Left lung (tissue), 10 donors: Measurements from ENCODE around the gene QRICH2. TPM values are rescaled to one million over a fixed set of nuclear protein-coding genes. Genes with fewer than 3 reads are reported as not detected.
A peak's percentile ranks its signal among the peaks of the same experiment; 100 is the strongest.
"Not testable (repeated sequence)": the region's sequence is repeated elsewhere in the genome, so short reads cannot be mapped to it uniquely, and the experiment has no call there.

Experiments used
- ATAC-seq: fragments of 200-7000 bp; cut with Tn5 transposase; one replicate; pipeline ENCODE4 v1.9.1; 2020; ENCODE audit warnings: moderate library complexity
- DNase-seq, 4 donors: peaks; one replicate each; pipeline ENCODE4 v3.0.0-alpha.2; 2013 to 2020
- H3K27ac ChIP-seq, 2 donors: fragments of 200-600 bp; sonication (generic) in 1 of 2; one replicate each; pipeline versions ENCODE4 v1.5.0 to v1.8.0; 2020 to 2021
- H3K27me3 ChIP-seq, 2 donors: fragments of 200-600 bp; sonication (generic) in 1 of 2; one replicate each; pipeline versions ENCODE4 v1.5.0 to v1.8.0; 2020 to 2021
- H3K36me3 ChIP-seq, 2 donors: fragments of 200-600 bp; sonication (generic) in 1 of 2; one replicate each; pipeline versions ENCODE4 v1.5.0 to v1.8.0; 2020 to 2021
- H3K4me1 ChIP-seq, 2 donors: fragments of 200-600 bp; one replicate each; pipeline ENCODE4 v1.8.0; 2021
- H3K4me3 ChIP-seq, 2 donors: fragments of 200-600 bp; sonication (generic) in 1 of 2; one replicate each; pipeline versions ENCODE4 v1.5.0 to v1.8.0; 2020 to 2021; ENCODE audit warnings: mild to moderate bottlenecking in 1 of 2
- H3K9me3 ChIP-seq, 2 donors: fragments of 200-600 bp; sonication (generic) in 1 of 2; one replicate each; pipeline versions ENCODE4 v1.5.0 to v1.8.0; 2020 to 2021
- intact Hi-C, 2 donors: fragments of 100-400 bp; cut with DNase I; formaldehyde crosslinking; loops; one replicate each; pipeline versions ENCODE4 v1.11.2 to v1.14.2; 2022
- polyA plus RNA-seq, 6 donors: library from polyadenylated mRNA; unstranded; fragments of 120-200 nt; gene quantifications; one replicate each; pipeline ENCODE4 v1.2.1, GENCODE V29; 2013; ENCODE audit not compliant: insufficient read length in 6 of 6
- total RNA-seq, 2 donors: library from RNA; stranded (reverse); fragmentation: NEBNext Ultra II Directional; extraction: Animal tissue kit (Norgen Biotek cat#: 25700); gene quantifications; one replicate each; pipeline ENCODE4 v1.2.1, GENCODE V29; 2021
- TF ChIP-seq, protein P1 (sequence below), 2 donors: fragments of 200-600 bp; sonication (generic) in 1 of 2; IDR thresholded peaks; one replicate each; pipeline versions ENCODE4 v1.5.0 to v1.8.0; 2021; ENCODE audit warnings: antibody characterized with exemption in 2 of 2
- donor health status: DM: no; HTN: yes; CAD: no.
- donor health status: DM: no; HTN: no; CAD: no.

Gene QRICH2
- total and polyA plus RNA-seq, 8 donors = 2.8 to 10.6 (median 7.5) TPM

DNA sequence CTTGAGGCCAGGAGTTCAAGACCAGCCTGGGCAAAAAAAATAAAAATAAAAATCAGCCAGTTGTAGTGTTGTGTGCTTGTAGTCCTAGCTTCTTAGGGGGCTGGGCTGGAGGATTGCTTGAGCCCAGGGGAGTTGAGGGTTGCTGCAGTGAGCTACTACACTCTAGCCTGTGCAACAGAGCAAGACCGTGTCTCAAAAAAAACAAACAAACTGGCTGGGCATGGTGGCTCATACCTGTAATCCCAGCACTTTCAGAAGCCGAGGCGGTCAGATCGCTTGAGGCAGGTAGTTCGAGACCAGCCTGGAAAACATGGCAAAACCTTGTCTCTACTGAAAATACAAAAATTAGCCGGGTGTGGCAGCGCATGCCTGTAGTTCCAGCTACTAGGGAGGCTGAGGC, 47.9 kb downstream of the QRICH2 start:
- ATAC-seq = no peak
- H3K27ac ChIP-seq = no peak overlapping the region
- peaks cover 18 to 54% of the 10 kb centered on the region in 2 donors for H3K4me1 ChIP-seq

DNA sequence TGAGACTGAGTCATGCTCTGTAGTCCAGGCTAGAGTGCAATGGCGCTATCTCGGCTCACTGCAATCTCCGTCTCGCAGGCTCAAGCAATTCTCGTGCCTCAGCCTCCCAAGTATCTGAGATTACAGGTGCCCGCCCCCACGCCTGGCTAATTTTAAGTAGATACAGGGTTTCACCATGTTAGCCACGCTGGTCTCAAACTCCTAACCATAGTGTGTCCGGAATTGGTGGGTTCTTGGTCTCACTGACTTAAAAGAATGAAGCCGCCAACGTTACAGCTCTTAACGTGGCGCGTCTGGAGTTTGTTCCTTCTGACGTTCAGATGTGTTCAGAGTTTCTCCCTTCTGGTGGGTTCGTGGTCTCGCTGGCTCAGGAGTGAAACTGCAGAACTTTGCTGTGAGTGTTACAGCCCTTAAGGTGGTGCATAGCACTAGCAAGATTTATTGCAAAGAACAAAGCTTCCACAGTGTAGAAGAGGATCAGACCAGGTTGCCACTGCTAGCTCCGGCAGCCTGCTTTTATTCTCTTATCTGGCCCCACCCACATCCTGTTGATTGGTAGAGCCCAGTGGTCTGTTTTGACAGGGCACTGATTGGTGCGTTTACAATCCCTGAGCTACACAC, 51.5 kb downstream of the QRICH2 start:
- peaks cover 0 to 46% of the 10 kb centered on the region in 2 donors for H3K4me1 ChIP-seq
- H3K4me3 ChIP-seq, H3K27ac ChIP-seq, intact Hi-C loops, H3K9me3 ChIP-seq, ATAC-seq, H3K36me3 ChIP-seq, H3K27me3 ChIP-seq: not testable (repeated sequence)
- DNase-seq = peak in 1 of 4 donors; percentile 18

More for the DNA sequence above, 47.9 kb downstream of the QRICH2 start:
- no peak overlapping the region for H3K4me3 ChIP-seq
- TF ChIP-seq, protein P1, sequence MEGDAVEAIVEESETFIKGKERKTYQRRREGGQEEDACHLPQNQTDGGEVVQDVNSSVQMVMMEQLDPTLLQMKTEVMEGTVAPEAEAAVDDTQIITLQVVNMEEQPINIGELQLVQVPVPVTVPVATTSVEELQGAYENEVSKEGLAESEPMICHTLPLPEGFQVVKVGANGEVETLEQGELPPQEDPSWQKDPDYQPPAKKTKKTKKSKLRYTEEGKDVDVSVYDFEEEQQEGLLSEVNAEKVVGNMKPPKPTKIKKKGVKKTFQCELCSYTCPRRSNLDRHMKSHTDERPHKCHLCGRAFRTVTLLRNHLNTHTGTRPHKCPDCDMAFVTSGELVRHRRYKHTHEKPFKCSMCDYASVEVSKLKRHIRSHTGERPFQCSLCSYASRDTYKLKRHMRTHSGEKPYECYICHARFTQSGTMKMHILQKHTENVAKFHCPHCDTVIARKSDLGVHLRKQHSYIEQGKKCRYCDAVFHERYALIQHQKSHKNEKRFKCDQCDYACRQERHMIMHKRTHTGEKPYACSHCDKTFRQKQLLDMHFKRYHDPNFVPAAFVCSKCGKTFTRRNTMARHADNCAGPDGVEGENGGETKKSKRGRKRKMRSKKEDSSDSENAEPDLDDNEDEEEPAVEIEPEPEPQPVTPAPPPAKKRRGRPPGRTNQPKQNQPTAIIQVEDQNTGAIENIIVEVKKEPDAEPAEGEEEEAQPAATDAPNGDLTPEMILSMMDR (IDR thresholded peaks at IDR 0.05) = no peak
- no peaks in the 10 kb centered on the region for H3K36me3 ChIP-seq
- H3K27me3 ChIP-seq = no peaks in the 10 kb centered on the region
- intact Hi-C loops = no loop called here
- no peaks in the 10 kb centered on the region for H3K9me3 ChIP-seq
- peak in 2 of 4 donors; percentile 7 to 11 for DNase-seq

- no peaks in the 10 kb centered on the region for H3K9me3 ChIP-seq
- H3K27me3 ChIP-seq = no peaks in the 10 kb centered on the region
- no peak overlapping the region for H3K4me3 ChIP-seq
- ATAC-seq (no peak), DNase-seq (no peak)
- intact Hi-C loops = no loop called here
- H3K27ac ChIP-seq = no peak overlapping the region
- no peaks in the 10 kb centered on the region for H3K36me3 ChIP-seq
- TF ChIP-seq, protein P1 (IDR thresholded peaks at IDR 0.05) = no peak
- peaks cover 0 to 47% of the 10 kb centered on the region in 2 donors for H3K4me1 ChIP-seq
Observed at GRCh38 chr17:76255801-76256429, 52.2 kb downstream of the QRICH2 start.

- H3K9me3 ChIP-seq = no peaks in the 10 kb centered on the region
- H3K4me1 ChIP-seq = peaks cover 0 to 38% of the 10 kb centered on the region in 2 donors
- H3K4me3 ChIP-seq = no peak overlapping the region
- intact Hi-C loops = no loop called here
- no peaks in the 10 kb centered on the region for H3K36me3 ChIP-seq
- H3K27me3 ChIP-seq = no peaks in the 10 kb centered on the region
- ATAC-seq (no peak), DNase-seq (no peak)
- no peak overlapping the region for H3K27ac ChIP-seq
- TF ChIP-seq, protein P1 (IDR thresholded peaks at IDR 0.05) = no peak
Observed at GRCh38 chr17:76254275-76254674, 53.8 kb downstream of the QRICH2 start.

DNA sequence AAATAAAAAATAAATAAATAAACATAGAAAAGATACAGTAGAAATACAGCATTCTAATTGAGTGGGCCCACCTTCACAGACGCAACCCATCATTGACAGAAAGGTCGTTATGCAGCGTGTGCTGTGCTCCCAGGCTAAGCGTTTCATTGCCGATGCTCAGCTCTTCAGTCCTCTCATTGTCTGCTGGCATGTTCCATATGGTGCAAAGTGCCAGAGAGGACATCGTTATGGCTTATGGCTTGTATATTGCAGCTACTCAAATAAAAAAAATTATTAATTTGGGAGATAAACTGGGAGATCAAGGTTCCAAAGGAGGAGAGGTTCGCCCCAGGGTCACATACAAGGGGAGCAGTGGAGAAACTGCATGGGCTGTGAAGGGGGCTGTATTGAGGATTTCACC, 54.2 kb downstream of the QRICH2 start:
- Histone ChIP-seq H3K27me3 (no peaks in the 10 kb centered on the region), H3K4me1 (peaks cover 0 to 37% of the 10 kb centered on the region in 2 donors), H3K36me3 (no peaks in the 10 kb centered on the region), H3K9me3 (no peaks in the 10 kb centered on the region), H3K4me3 (no peak overlapping the region), H3K27ac (no peak overlapping the region)
- intact Hi-C loops = no loop called here
- TF ChIP-seq, protein P1 (IDR thresholded peaks at IDR 0.05) = no peak
- no peak for ATAC-seq
- DNase-seq = no peak

DNA sequence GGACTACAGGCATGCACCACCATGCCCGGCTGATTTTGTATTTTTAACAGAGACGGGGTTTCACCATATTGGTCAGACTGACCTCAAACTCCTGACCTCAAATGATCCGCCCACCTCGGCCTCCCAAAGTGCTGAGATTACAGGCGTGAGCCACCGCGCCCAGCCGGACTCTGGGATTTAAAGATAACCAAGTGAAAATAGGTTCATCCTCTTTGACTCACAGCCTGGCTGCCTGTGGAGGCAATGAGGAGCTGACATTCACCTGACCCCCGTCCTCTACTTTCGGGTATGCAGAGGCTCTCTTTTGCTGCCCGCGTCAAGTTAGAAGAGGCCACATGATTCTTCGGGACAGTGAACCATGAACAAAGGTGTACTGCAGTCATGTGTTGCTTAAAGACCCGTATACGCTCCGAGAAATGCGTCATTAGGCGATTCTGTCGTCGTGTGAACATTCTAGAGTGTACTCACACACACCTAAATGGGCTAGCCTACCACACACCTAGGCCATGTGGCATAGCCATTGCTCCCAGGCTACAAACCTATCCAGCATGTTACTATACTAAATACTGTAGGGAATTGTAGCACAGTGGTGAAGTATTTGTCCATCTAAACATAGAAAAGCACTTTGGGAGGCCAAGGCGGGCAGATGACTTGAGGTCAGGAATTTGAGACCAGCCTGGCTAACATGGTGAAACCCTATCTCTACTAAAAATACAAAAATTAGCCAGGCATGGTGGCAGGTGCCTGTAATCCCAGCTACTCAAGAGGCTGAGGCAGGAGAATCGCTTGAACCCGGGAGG, 54.9 kb downstream of the QRICH2 start:
- H3K27ac ChIP-seq = peak overlapping the region; percentile 71 to 91
- H3K36me3 ChIP-seq, H3K4me3 ChIP-seq, intact Hi-C loops, H3K9me3 ChIP-seq, ATAC-seq, H3K27me3 ChIP-seq, DNase-seq: not testable (repeated sequence)
- peaks cover 0 to 39% of the 10 kb centered on the region in 2 donors for H3K4me1 ChIP-seq
